Mesenchymal stem cell (in vitro differentiated cells and primary cell): ENCODE data around the gene EDA2R.

Experiments used
- DNase-seq: peaks from one replicate; pipeline ENCODE4 v3.0.0-alpha.2; 2013
- H2AFZ ChIP-seq: one replicate; pipeline ENCODE4 v1.6.1; 2013; ENCODE audit warnings: low read depth, mild to moderate bottlenecking, control low read depth, inconsistent platforms, low read length, moderate library complexity
- H2AK5ac ChIP-seq: 2 replicates; pipeline ENCODE4 v1.6.1; 2013; ENCODE audit warnings: low read length, moderate library complexity, mild to moderate bottlenecking, inconsistent platforms; ENCODE audit not compliant: severe bottlenecking
- H2BK120ac ChIP-seq: one replicate; pipeline ENCODE4 v1.6.1; 2013; ENCODE audit warnings: low read depth, mild to moderate bottlenecking, inconsistent platforms, low read length, moderate library complexity
- H2BK12ac ChIP-seq, 2 experiments: one replicate each; pipeline ENCODE4 v1.6.1; 2013; ENCODE audit warnings: inconsistent platforms in 2 of 2, low read length in 2 of 2, mild to moderate bottlenecking in 2 of 2, moderate library complexity in 2 of 2, control low read depth in 1 of 2
- H2BK15ac ChIP-seq: one replicate; pipeline ENCODE4 v1.6.1; 2013; ENCODE audit warnings: mild to moderate bottlenecking, low read depth, inconsistent platforms; ENCODE audit not compliant: poor library complexity, severe bottlenecking
- H2BK5ac ChIP-seq: 2 replicates; pipeline ENCODE4 v1.6.1; 2013; ENCODE audit warnings: low read depth, mild to moderate bottlenecking, low read length, control low read depth, inconsistent platforms; ENCODE audit not compliant: poor library complexity, severe bottlenecking
- H3K14ac ChIP-seq, 2 experiments: one replicate each; pipeline ENCODE4 v1.6.1; 2013; ENCODE audit warnings: inconsistent platforms in 2 of 2, low read length in 2 of 2, control low read depth in 1 of 2, mild to moderate bottlenecking in 1 of 2, moderate library complexity in 1 of 2
- H3K18ac ChIP-seq, 2 experiments: one replicate each; pipeline ENCODE4 v1.6.1; 2013; ENCODE audit warnings: inconsistent platforms in 2 of 2, low read length in 2 of 2, control low read depth in 1 of 2, low read depth in 1 of 2, mild to moderate bottlenecking in 1 of 2
- H3K23ac ChIP-seq, 2 experiments: one replicate each; pipeline ENCODE4 v1.6.1; 2013; ENCODE audit warnings: inconsistent platforms in 2 of 2, low read length in 2 of 2, mild to moderate bottlenecking in 2 of 2, moderate library complexity in 2 of 2, control low read depth in 1 of 2
- H3K27ac ChIP-seq: 2 replicates; pipeline ENCODE4 v1.5.1; 2013; ENCODE audit warnings: mild to moderate bottlenecking, moderate library complexity, low read length, control low read depth, inconsistent platforms; ENCODE audit not compliant: poor library complexity, severe bottlenecking
- H3K27me3 ChIP-seq, 2 experiments: 2 replicates each; pipeline versions ENCODE4 v1.6.1 to v1.7.0; 2013; ENCODE audit warnings: low read length in 2 of 2, mild to moderate bottlenecking in 2 of 2, moderate library complexity in 2 of 2, control low read depth in 1 of 2, inconsistent platforms in 1 of 2; ENCODE audit not compliant: control insufficient read depth in 1 of 2, insufficient read depth in 1 of 2
- H3K36me3 ChIP-seq, 2 experiments: 2 replicates each; pipeline versions ENCODE4 v1.6.1 to v1.7.0; 2013; ENCODE audit warnings: low read length in 2 of 2, control low read depth in 1 of 2, inconsistent platforms in 1 of 2, low read depth in 1 of 2, mild to moderate bottlenecking in 1 of 2; ENCODE audit not compliant: insufficient read depth in 2 of 2, control insufficient read depth in 1 of 2
- H3K4ac ChIP-seq, 2 experiments: one replicate each; pipeline ENCODE4 v1.6.1; 2013; ENCODE audit warnings: inconsistent platforms in 2 of 2, low read length in 2 of 2, mild to moderate bottlenecking in 2 of 2, moderate library complexity in 2 of 2, control low read depth in 1 of 2, low read depth in 1 of 2
- H3K4me1 ChIP-seq: 2 replicates; pipeline ENCODE4 v1.6.1; 2013; ENCODE audit warnings: low read depth, low read length, control low read depth; ENCODE audit not compliant: control insufficient read depth, insufficient read depth
- H3K4me2 ChIP-seq: 2 replicates; pipeline ENCODE4 v1.6.1; 2013; ENCODE audit warnings: low read length, mild to moderate bottlenecking, inconsistent platforms; ENCODE audit not compliant: poor library complexity, severe bottlenecking
- H3K4me3 ChIP-seq, 2 experiments: 2 replicates each; pipeline versions ENCODE4 v1.5.1 to v1.7.0; 2013; ENCODE audit warnings: low read length in 2 of 2, mild to moderate bottlenecking in 2 of 2, control low read depth in 1 of 2, low read depth in 1 of 2; ENCODE audit not compliant: insufficient read depth in 1 of 2
- H3K79me1 ChIP-seq: replicated peaks from 2 replicates; pipeline ENCODE4 v1.6.1; 2013; ENCODE audit warnings: mild to moderate bottlenecking, control low read depth, low read length, inconsistent platforms; ENCODE audit not compliant: poor library complexity, severe bottlenecking
- H3K9ac ChIP-seq: 2 replicates; pipeline ENCODE4 v1.7.0; 2013; ENCODE audit warnings: mild to moderate bottlenecking, low read length, moderate library complexity
- H3K9me3 ChIP-seq: 2 replicates; pipeline ENCODE4 v1.7.0; 2013; ENCODE audit warnings: mild to moderate bottlenecking, low read length; ENCODE audit not compliant: control insufficient read depth
- H4K8ac ChIP-seq: one replicate; pipeline ENCODE4 v1.6.1; 2013; ENCODE audit warnings: inconsistent platforms, mild to moderate bottlenecking, low read length, moderate library complexity
- H4K91ac ChIP-seq: one replicate; pipeline ENCODE4 v1.6.1; 2013; ENCODE audit warnings: mild to moderate bottlenecking, low read length, inconsistent platforms
- WGBS: methylation state at CpG from one replicate; pipeline ENCODE4 v1.1.7; 2013; ENCODE audit warnings: mixed read lengths; 5-methylcytosine and 5-hydroxymethylcytosine counted together

Gene EDA2R

GRCh38 chrX:66622209-66622608 is 16.7 kb downstream of the EDA2R start:
- no peak for DNase-seq
- H4K8ac ChIP-seq, result no peak overlapping the region
- no peak overlapping the region for H3K9ac ChIP-seq
- H3K4me1 ChIP-seq, result peaks cover 1% of the 10 kb centered on the region
- H2BK15ac ChIP-seq, result no peak overlapping the region
- no peak overlapping the region for H4K91ac ChIP-seq
- H3K4ac ChIP-seq, result no peak overlapping the region
- no peaks in the 10 kb centered on the region for H3K27me3 ChIP-seq
- no peak overlapping the region for H2BK5ac ChIP-seq
- no peak overlapping the region for H3K23ac ChIP-seq
- WGBS, result 88% methylated on average over 2 of the region's 3 CpGs
- H3K27ac ChIP-seq, result no peak overlapping the region
- H3K4me3 ChIP-seq, result no peak overlapping the region
- no peaks in the 10 kb centered on the region for H3K79me1 ChIP-seq
- no peaks in the 10 kb centered on the region for H3K9me3 ChIP-seq
- no peak overlapping the region for H3K4me2 ChIP-seq
- no peak overlapping the region for H2AK5ac ChIP-seq
- no peak overlapping the region for H2BK12ac ChIP-seq
- no peak overlapping the region for H2AFZ ChIP-seq
- no peak overlapping the region for H3K14ac ChIP-seq
- no peaks in the 10 kb centered on the region for H3K36me3 ChIP-seq
- no peak overlapping the region for H3K18ac ChIP-seq
- no peak overlapping the region for H2BK120ac ChIP-seq

- H3K23ac ChIP-seq, result no peak overlapping the region
- H2AFZ ChIP-seq, result no peak overlapping the region
- H3K18ac ChIP-seq, result no peak overlapping the region
- no peak overlapping the region for H3K14ac ChIP-seq
- H2BK12ac ChIP-seq, result no peak overlapping the region
- no peak overlapping the region for H3K4ac ChIP-seq
- no peak overlapping the region for H2BK5ac ChIP-seq
- H3K36me3 ChIP-seq, result peaks cover 0 to 34% of the 10 kb centered on the region in 2 experiments
- H2AK5ac ChIP-seq, result no peak overlapping the region
- no peak for DNase-seq
- WGBS, result 96% methylated on average over 2 of the region's 2 CpGs
- no peak overlapping the region for H2BK15ac ChIP-seq
- no peak overlapping the region for H3K9ac ChIP-seq
- no peaks in the 10 kb centered on the region for H3K79me1 ChIP-seq
- no peak overlapping the region for H3K27ac ChIP-seq
- no peak overlapping the region for H3K4me3 ChIP-seq
- no peak overlapping the region for H2BK120ac ChIP-seq
- H3K9me3 ChIP-seq, result no peaks in the 10 kb centered on the region
- no peak overlapping the region for H4K91ac ChIP-seq
- H4K8ac ChIP-seq, result no peak overlapping the region
- no peak overlapping the region for H3K4me2 ChIP-seq
- no peaks in the 10 kb centered on the region for H3K4me1 ChIP-seq
- no peaks in the 10 kb centered on the region for H3K27me3 ChIP-seq
These were observed 21.9 kb downstream of the EDA2R start for GRCh38 chrX:66616944-66617343.

- H4K8ac ChIP-seq, result no peak overlapping the region
- WGBS, result 75% methylated on average over 1 of the region's 1 CpG
- no peak overlapping the region for H3K4ac ChIP-seq
- H3K79me1 ChIP-seq, result peaks cover 19% of the 10 kb centered on the region
- H3K27me3 ChIP-seq, result no peaks in the 10 kb centered on the region
- H3K4me1 ChIP-seq, result no peaks in the 10 kb centered on the region
- no peak overlapping the region for H3K4me3 ChIP-seq
- no peak overlapping the region for H2BK5ac ChIP-seq
- H2BK15ac ChIP-seq, result no peak overlapping the region
- no peak overlapping the region for H4K91ac ChIP-seq
- H2BK12ac ChIP-seq, result no peak overlapping the region
- no peak overlapping the region for H3K14ac ChIP-seq
- H3K9me3 ChIP-seq, result peaks cover 5% of the 10 kb centered on the region
- no peak overlapping the region for H2AFZ ChIP-seq
- no peak for DNase-seq
- H3K18ac ChIP-seq, result no peak overlapping the region
- H3K36me3 ChIP-seq, result peaks cover 21 to 91% of the 10 kb centered on the region in 2 experiments
- no peak overlapping the region for H2BK120ac ChIP-seq
- no peak overlapping the region for H3K4me2 ChIP-seq
- no peak overlapping the region for H2AK5ac ChIP-seq
- no peak overlapping the region for H3K23ac ChIP-seq
- no peak overlapping the region for H3K9ac ChIP-seq
- H3K27ac ChIP-seq, result no peak overlapping the region
These were observed 36.4 kb downstream of the EDA2R start for GRCh38 chrX:66602381-66602938.

GRCh38 chrX:66601522-66601921 is 37.4 kb downstream of the EDA2R start:
- Histone ChIP-seq H2AFZ (no peak overlapping the region), H3K4me2 (no peak overlapping the region), H2BK12ac (no peak overlapping the region), H3K9ac (no peak overlapping the region), H3K4me1 (no peaks in the 10 kb centered on the region), H3K79me1 (peaks cover 19% of the 10 kb centered on the region), H3K4me3 (no peak overlapping the region), H3K23ac (no peak overlapping the region), H3K27me3 (no peaks in the 10 kb centered on the region), H4K91ac (no peak overlapping the region), H2BK120ac (no peak overlapping the region), H3K14ac (no peak overlapping the region), H3K4ac (no peak overlapping the region), H2BK15ac (no peak overlapping the region), H2AK5ac (no peak overlapping the region), H2BK5ac (no peak overlapping the region), H3K36me3 (peaks cover 24 to 97% of the 10 kb centered on the region in 2 experiments), H4K8ac (no peak overlapping the region), H3K27ac (no peak overlapping the region), H3K9me3 (peaks cover 6% of the 10 kb centered on the region), H3K18ac (no peak overlapping the region)
- no peak for DNase-seq
